Measurements from ENCODE around the gene NELL1.

NELL1 gene

GRCh38 chr11:20839231-20839630 lies 169.8 kb downstream of the NELL1 start (continued):
- TF ChIP-seq CSRNP3 (CRISPR knock-in tag; IDR thresholded peaks at IDR 0.05) (no peak), ARNTL (CRISPR knock-in tag; IDR thresholded peaks at IDR 0.05; ENCODE audit: borderline replicate concordance, low read depth) (no peak), ZNF565 (CRISPR knock-in tag; conservative IDR thresholded peaks at IDR 0.05; ENCODE audit: low read depth) (no peak), ISL1 (CRISPR knock-in tag; IDR thresholded peaks at IDR 0.05) (no peak)

- TF ChIP-seq TSHZ2 (CRISPR knock-in tag; IDR thresholded peaks at IDR 0.05) (no peak), ZFP30 (CRISPR knock-in tag; IDR thresholded peaks at IDR 0.05) (no peak), ZNF565 (CRISPR knock-in tag; conservative IDR thresholded peaks at IDR 0.05; ENCODE audit: low read depth) (no peak), PATZ1 (CRISPR knock-in tag; IDR thresholded peaks at IDR 0.05; ENCODE audit: borderline replicate concordance) (no peak), ESRRG (CRISPR knock-in tag; IDR thresholded peaks at IDR 0.05) (no peak), ISL1 (CRISPR knock-in tag; IDR thresholded peaks at IDR 0.05) (no peak), OSR1 (CRISPR knock-in tag; IDR thresholded peaks at IDR 0.05) (no peak), TOX (CRISPR knock-in tag; IDR thresholded peaks at IDR 0.05; ENCODE audit: borderline replicate concordance) (no peak), ARNTL (CRISPR knock-in tag; IDR thresholded peaks at IDR 0.05; ENCODE audit: borderline replicate concordance, low read depth) (no peak), GLIS3 (CRISPR knock-in tag; IDR thresholded peaks at IDR 0.05) (no peak), CSDC2 (CRISPR knock-in tag; IDR thresholded peaks at IDR 0.05) (no peak), ZNF70 (CRISPR knock-in tag; IDR thresholded peaks at IDR 0.05) (no peak)
- no peak for ATAC-seq
Observed at GRCh38 chr11:20840341-20840740, 171.0 kb downstream of the NELL1 start.

GRCh38 chr11:20844216-20844615 lies 174.8 kb downstream of the NELL1 start:
- TF ChIP-seq TOX (CRISPR knock-in tag; IDR thresholded peaks at IDR 0.05; ENCODE audit: borderline replicate concordance) (no peak), CREB5 (CRISPR knock-in tag; IDR thresholded peaks at IDR 0.05; ENCODE audit: low read depth) (no peak), ZNF8 (CRISPR knock-in tag; IDR thresholded peaks at IDR 0.05) (no peak), ZNF70 (CRISPR knock-in tag; IDR thresholded peaks at IDR 0.05) (no peak), ZFP30 (CRISPR knock-in tag; IDR thresholded peaks at IDR 0.05) (no peak), PPARA (CRISPR knock-in tag; IDR thresholded peaks at IDR 0.05; ENCODE audit: borderline replicate concordance) (no peak), TCF4 (CRISPR knock-in tag; IDR thresholded peaks at IDR 0.05; ENCODE audit: borderline replicate concordance) (no peak), CSDC2 (CRISPR knock-in tag; IDR thresholded peaks at IDR 0.05) (no peak), TSHZ2 (CRISPR knock-in tag; IDR thresholded peaks at IDR 0.05) (no peak), ARNTL (CRISPR knock-in tag; IDR thresholded peaks at IDR 0.05; ENCODE audit: borderline replicate concordance, low read depth) (no peak), ZFP3 (CRISPR knock-in tag; IDR thresholded peaks at IDR 0.05) (no peak), POU6F1 (CRISPR knock-in tag; IDR thresholded peaks at IDR 0.05; ENCODE audit: borderline replicate concordance, low read depth) (no peak)
- no peak for ATAC-seq

Data from SK-N-SH treated with all-trans-retinoic acid at 6 μM for 48 hours (cell line).